ENCODE results near the gene NPIPB6.

The NPIPB6 gene

DNA sequence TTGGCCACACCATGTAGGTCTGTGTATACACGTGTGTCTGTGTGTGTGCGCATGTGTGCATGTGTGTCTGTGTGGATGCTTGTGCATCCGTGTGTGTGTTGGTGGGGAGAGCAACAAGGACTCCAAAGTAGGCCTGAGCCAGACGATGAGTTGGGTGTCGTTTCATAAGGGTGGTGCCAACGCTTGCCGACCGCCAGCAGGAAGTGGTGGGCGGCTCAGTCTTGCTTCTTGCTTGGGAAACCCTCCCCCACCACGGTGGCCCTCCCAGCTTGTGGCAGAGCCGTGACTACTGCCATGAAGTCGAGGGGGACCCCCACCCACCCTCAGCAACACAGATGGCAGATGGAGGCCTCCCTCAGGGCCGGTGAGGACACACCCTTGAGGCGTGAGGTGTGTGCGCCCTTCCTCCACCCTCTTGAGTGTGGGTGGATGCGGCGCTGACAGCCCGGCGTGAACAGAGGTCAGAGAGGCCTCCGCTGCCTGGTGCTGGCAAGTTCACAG is 53.4 kb downstream of the NPIPB6 start:
- CTCF ChIA-PET: interaction anchor here (0.7 to 0.8 kb wide), 2 partner anchors 28 to 307 kb away, joined by 3 to 7 read pairs; no protein-coding TSS in a partner anchor
- POLR2A ChIA-PET: no interaction called here
- no peak overlapping the region for H3K27ac ChIP-seq (ENCODE audit: extremely low read depth, low read depth, low read length)
- no peaks in the 10 kb centered on the region for H3K36me3 ChIP-seq (ENCODE audit: control insufficient read depth in 2 of 2, insufficient read depth in 1 of 2, low read length in 2 of 2)
- H3K4me3 ChIP-seq (ENCODE audit: low read depth, low read length): no peak overlapping the region
- TF ChIP-seq ZFHX2 (tag by site-specific recombination; conservative IDR thresholded peaks at IDR 0.05): 0 out of 2 replicates have a peak, but pooled peaks have one; percentile 9
- no peak for TF ChIP-seq ZNF146 (tag by site-specific recombination; IDR thresholded peaks at IDR 0.05)
- peak; percentile 88 for TF ChIP-seq KLF1 (tag by site-specific recombination; IDR thresholded peaks at IDR 0.05)
- no peaks in the 10 kb centered on the region for H3K4me1 ChIP-seq (ENCODE audit: control insufficient read depth, insufficient read depth, low read length)
- H3K9me3 ChIP-seq (ENCODE audit: control insufficient read depth, insufficient read depth, low read depth, low read length): no peaks in the 10 kb centered on the region

DNA sequence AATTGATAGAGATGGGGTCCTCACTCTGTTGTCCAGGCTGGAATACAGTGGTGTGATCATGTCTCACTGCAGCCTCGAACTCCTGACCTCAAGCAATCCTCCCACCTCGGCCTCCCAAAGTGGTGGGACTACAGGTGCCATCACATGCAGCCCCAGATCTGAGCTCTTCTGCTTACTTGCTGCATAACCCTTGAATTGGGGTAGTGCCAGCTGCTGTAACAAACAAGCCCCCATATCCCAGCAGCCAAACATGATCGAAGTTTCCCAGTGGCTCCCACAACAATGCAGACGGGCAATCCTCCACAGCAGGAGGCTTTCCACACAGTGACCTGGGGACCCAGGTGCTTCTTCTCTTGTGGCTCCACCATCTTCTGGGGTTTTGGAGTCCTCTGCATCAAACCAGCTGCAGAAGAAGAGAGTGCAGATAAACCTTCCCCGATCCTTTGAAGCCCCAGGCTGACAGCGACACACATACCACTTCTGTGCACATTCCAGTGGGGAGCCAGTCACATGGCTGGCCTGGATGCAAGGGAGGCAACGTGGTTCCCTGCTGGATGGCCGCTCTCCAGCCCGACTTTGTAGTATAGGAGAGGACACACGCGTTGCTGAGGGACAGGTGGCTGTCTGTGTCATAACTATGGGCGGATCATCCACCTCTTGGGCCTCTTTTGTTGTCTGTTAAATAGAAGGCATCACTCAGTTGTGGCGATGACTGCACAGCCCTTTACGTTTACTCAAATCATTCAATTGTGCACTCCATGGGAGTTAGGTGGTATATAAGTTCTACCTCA is 54.3 kb downstream of the NPIPB6 start:
- Histone ChIP-seq H3K4me3 (ENCODE audit: low read depth, low read length) (no peak overlapping the region), H3K36me3 (ENCODE audit: control insufficient read depth in 2 of 2, insufficient read depth in 1 of 2, low read length in 2 of 2) (no peaks in the 10 kb centered on the region), H3K27ac (ENCODE audit: extremely low read depth, low read depth, low read length) (no peak overlapping the region), H3K9me3 (ENCODE audit: control insufficient read depth, insufficient read depth, low read depth, low read length) (no peaks in the 10 kb centered on the region), H3K4me1 (ENCODE audit: control insufficient read depth, insufficient read depth, low read length) (no peaks in the 10 kb centered on the region)
- POLR2A ChIA-PET: interaction anchor here (0.6 kb wide), 1 partner anchor 13 kb away, joined by 4 read pairs; no protein-coding TSS in a partner anchor
- CTCF ChIA-PET: interaction anchor here (0.7 to 0.8 kb wide), 2 partner anchors 12 to 27 kb away, joined by 3 read pairs; no protein-coding TSS in a partner anchor
- TF ChIP-seq ZNF211 (tag by site-specific recombination; IDR thresholded peaks at IDR 0.05; ENCODE audit: low read depth) (no peak), MEIS1 (CRISPR knock-in tag; IDR thresholded peaks at IDR 0.05; ENCODE audit: borderline replicate concordance) (no peak), ZNF530 (tag by site-specific recombination; IDR thresholded peaks at IDR 0.05; ENCODE audit: low read depth) (no peak), ZNF785 (tag by site-specific recombination; IDR thresholded peaks at IDR 0.05) (no peak), ZNF585B (tag by site-specific recombination; IDR thresholded peaks at IDR 0.05) (no peak), ZIC2 (tag by site-specific recombination; IDR thresholded peaks at IDR 0.05) (no peak), GLI4 (tag by site-specific recombination; IDR thresholded peaks at IDR 0.05) (no peak), ZNF223 (tag by site-specific recombination; IDR thresholded peaks at IDR 0.05) (no peak), ZNF202 (tag by site-specific recombination; IDR thresholded peaks at IDR 0.05; ENCODE audit: borderline replicate concordance) (no peak), ZNF302 (tag by site-specific recombination; IDR thresholded peaks at IDR 0.05; ENCODE audit: low read depth) (no peak), SETDB1 (IDR thresholded peaks at IDR 0.05; ENCODE audit: insufficient read length, low read length) (no peak), ZNF169 (tag by site-specific recombination; IDR thresholded peaks at IDR 0.05) (no peak), ZNF677 (tag by site-specific recombination; IDR thresholded peaks at IDR 0.05) (no peak), ZNF266 (tag by site-specific recombination; IDR thresholded peaks at IDR 0.05; ENCODE audit: low read depth) (no peak)
- TF ChIP-seq, protein P1, sequence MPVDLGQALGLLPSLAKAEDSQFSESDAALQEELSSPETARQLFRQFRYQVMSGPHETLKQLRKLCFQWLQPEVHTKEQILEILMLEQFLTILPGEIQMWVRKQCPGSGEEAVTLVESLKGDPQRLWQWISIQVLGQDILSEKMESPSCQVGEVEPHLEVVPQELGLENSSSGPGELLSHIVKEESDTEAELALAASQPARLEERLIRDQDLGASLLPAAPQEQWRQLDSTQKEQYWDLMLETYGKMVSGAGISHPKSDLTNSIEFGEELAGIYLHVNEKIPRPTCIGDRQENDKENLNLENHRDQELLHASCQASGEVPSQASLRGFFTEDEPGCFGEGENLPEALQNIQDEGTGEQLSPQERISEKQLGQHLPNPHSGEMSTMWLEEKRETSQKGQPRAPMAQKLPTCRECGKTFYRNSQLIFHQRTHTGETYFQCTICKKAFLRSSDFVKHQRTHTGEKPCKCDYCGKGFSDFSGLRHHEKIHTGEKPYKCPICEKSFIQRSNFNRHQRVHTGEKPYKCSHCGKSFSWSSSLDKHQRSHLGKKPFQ (tag by site-specific recombination; IDR thresholded peaks at IDR 0.05): no peak
- TF ChIP-seq, protein P2, sequence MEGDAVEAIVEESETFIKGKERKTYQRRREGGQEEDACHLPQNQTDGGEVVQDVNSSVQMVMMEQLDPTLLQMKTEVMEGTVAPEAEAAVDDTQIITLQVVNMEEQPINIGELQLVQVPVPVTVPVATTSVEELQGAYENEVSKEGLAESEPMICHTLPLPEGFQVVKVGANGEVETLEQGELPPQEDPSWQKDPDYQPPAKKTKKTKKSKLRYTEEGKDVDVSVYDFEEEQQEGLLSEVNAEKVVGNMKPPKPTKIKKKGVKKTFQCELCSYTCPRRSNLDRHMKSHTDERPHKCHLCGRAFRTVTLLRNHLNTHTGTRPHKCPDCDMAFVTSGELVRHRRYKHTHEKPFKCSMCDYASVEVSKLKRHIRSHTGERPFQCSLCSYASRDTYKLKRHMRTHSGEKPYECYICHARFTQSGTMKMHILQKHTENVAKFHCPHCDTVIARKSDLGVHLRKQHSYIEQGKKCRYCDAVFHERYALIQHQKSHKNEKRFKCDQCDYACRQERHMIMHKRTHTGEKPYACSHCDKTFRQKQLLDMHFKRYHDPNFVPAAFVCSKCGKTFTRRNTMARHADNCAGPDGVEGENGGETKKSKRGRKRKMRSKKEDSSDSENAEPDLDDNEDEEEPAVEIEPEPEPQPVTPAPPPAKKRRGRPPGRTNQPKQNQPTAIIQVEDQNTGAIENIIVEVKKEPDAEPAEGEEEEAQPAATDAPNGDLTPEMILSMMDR (tag by site-specific recombination; IDR thresholded peaks at IDR 0.05): no peak
- TF ChIP-seq, protein P3, sequence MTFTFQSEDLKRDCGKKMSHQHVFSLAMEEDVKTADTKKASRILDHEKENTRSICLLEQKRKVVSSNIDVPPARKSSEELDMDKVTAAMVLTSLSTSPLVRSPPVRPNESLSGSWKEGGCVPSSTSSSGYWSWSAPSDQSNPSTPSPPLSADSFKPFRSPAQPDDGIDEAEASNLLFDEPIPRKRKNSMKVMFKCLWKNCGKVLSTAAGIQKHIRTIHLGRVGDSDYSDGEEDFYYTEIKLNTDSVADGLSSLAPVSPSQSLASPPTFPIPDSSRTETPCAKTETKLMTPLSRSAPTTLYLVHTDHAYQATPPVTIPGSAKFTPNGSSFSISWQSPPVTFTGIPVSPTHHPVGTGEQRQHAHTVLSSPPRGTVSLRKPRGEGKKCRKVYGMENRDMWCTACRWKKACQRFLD (tag by site-specific recombination; IDR thresholded peaks at IDR 0.05): no peak
- TF ChIP-seq, protein P4, sequence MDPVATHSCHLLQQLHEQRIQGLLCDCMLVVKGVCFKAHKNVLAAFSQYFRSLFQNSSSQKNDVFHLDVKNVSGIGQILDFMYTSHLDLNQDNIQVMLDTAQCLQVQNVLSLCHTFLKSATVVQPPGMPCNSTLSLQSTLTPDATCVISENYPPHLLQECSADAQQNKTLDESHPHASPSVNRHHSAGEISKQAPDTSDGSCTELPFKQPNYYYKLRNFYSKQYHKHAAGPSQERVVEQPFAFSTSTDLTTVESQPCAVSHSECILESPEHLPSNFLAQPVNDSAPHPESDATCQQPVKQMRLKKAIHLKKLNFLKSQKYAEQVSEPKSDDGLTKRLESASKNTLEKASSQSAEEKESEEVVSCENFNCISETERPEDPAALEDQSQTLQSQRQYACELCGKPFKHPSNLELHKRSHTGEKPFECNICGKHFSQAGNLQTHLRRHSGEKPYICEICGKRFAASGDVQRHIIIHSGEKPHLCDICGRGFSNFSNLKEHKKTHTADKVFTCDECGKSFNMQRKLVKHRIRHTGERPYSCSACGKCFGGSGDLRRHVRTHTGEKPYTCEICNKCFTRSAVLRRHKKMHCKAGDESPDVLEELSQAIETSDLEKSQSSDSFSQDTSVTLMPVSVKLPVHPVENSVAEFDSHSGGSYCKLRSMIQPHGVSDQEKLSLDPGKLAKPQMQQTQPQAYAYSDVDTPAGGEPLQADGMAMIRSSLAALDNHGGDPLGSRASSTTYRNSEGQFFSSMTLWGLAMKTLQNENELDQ (tag by site-specific recombination; IDR thresholded peaks at IDR 0.05; ENCODE audit: low read depth): no peak

Measured in HEK293 (cell line).